HG02840 (cell line): ENCODE measurements around the gene PCNX1.
"Not testable (repeated sequence)": the region's sequence is repeated elsewhere in the genome, so short reads cannot be mapped to it uniquely, and the experiment has no call there.

Experiments
- ATAC-seq: cut with Tn5 transposase; IDR thresholded peaks from one replicate; pipeline ENCODE4 v1.9.1; 2021; ENCODE audit warnings: mild to moderate bottlenecking, moderate library complexity, moderate number of reproducible peaks; ENCODE audit not compliant: unreplicated experiment, low FRiP score

Gene PCNX1

DNA sequence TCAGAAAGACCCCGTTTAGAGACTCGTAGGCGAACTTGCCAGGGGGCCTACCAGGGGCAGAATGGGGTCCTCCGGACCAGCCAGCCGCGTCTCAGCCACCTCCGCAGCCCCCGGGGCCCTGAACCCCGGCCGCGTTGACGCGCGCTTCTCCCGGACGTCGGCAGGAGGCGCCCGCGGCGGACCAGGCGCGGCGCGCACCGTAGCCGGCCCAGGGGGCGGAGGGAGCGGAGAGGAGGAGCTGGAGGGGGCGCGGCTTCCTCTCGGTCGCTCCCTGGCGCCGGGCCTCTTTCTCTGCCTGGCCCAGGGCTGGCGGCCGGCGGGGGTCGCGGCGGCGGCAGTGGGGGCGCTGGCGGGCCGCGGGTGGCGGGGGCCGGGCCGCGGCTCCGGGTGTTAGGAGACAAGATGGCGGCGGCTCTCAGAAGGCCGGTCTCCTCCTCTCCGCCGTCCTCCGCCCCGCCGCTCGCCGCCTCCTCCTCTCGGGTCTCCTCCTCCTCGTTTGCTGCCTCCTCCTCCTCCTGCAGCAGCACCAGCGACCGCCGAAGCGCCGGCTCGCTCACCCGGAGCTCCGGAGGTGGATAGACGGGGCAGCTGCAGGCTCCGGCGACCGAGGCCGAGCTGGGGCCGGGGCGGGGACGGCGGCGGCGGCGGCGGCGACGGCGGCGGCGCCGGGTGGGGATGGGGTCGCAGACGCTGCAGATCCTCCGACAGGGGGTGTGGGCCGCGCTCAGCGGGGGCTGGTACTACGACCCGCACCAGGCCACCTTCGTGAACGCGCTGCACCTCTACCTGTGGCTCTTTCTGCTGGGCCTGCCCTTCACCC, at the start of gene PCNX1:
Gene PCNX1, plus strand, starts transcription at position 284 of the 820 bp plus-strand sequence. Its CDS starts 392 bp downstream, at position 676.
- ATAC-seq = peak; percentile 68

DNA sequence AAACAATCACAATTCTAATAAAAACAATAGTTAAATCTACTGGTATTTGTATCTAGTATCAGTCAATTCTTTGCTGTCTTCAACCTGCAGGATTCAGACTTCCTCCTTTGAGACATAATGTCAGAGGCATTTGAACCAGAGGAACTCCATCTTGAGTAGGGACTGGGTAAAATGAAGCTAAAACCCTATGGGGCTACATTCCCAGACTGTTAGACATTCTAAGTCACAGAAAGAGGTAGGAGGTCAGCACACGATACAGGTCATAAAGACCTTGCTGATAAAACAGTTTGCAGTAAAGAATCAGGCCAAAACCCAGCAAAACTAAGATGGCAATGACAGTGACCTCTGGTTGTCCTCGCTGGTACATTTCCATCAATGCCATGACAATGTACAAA, 49.8 kb upstream of the PCNX1 start:
- no peak for ATAC-seq

DNA sequence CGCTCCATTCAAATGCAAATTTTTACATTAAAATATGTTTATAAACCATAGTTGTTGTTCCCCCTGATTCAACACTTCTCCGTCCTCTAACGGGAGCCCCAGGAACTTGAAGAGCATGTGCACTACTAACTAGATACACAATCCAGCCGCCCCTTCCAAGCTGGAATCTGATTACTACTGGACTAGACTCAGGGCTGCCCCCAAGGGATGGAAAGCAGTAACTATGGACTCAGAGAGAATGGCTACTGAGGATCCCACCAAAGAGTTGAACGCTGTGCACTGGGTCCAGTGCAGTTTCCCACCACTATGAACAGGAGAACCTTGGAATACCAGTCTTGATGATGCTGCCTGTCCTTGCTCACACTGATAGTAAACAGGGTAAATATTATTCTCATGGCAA, 48.6 kb upstream of the PCNX1 start:
- no peak for ATAC-seq

DNA sequence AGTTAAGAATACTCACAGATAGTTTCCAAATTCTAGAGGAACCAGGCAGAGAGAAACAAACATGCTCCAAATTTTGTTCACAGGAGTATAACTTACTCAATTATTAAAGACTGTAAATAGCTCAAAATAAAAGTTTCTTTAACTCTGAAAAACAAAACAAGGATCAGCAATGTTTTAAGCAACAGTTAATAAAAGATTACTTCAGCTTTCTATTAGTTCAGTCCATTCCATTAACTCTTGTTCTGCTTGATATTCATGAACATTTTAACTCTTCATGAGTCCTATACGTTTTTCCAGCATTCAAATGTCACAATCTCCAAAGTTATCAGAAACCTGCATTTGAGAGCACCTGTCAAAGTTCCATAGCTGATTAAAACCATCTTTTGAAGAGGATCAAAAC, 40.3 kb upstream of the PCNX1 start:
- ATAC-seq = not testable (repeated sequence)

DNA sequence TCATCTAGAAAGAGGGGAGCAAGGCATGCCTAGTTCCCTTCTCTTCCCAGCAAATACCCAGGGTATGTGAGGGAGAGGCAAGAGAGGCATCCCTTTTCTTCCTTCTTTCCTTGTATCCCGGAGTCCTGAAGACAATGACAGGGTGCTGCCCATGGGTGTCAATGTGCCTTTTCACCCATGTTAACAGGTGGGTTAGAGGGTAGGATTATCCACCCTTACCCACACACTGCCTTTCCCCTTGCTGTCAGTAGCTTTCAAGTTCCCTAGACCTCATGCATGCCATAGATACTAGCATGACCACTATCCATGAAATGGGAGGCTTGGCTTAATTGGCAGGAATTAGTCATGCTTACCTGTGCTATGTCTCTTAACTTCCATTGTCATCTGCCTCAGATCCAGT, 36.3 kb upstream of the PCNX1 start:
- no peak for ATAC-seq

DNA sequence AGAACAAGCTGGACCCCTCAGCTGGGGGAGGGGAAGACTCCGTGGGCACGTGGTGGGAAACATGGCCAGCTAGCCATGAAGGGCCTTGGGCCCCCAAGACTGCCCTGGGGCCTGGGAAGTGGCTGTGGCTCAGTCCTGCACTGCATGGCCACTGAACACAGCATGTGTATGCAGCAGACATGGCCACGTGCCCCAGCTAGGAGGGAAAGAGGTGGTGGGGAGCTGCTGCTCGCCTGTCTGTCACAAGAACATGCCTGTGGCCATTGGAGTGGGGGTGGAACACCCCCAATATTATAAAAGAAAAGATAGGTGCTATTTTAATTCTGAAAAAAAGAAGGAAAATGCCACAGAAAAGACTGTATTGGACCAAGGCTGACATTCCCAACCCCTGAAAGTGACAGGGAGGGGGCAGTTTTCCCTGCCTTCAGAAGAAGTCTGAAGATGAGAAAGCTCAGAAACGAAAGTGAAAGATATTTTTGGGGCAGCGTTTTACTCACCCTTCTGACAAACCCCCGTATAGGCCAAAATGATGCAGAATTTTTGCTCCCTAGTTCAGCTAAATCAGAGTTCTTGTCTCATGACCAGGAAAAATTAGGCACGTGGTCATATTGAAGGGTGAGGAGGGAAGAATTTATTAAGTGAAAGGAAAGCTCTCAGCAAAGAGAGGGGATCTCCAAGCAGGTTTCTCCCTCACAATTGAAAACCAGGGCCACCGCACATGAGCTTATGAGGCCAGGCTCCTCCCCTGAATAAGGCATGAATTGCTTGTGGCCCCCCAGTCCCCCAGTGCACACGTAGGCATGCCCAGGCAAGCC, 35.2 kb upstream of the PCNX1 start:
- no peak for ATAC-seq

DNA sequence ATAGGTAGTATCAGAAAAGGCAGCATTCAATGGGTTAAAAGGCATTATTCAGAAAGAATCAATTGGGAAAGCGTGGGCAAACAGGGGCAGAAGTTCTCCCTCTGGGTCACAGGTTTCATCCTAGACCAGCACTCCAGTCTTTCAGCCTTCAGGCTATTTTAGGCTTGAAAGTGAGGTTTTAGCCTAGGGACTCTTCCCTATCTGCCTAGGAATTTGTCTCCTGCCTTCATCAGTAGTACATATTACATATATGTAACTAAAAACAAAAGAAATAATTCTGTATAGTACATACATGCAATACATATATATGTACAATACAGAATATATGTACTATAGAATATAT, 34.6 kb upstream of the PCNX1 start:
- no peak for ATAC-seq

DNA sequence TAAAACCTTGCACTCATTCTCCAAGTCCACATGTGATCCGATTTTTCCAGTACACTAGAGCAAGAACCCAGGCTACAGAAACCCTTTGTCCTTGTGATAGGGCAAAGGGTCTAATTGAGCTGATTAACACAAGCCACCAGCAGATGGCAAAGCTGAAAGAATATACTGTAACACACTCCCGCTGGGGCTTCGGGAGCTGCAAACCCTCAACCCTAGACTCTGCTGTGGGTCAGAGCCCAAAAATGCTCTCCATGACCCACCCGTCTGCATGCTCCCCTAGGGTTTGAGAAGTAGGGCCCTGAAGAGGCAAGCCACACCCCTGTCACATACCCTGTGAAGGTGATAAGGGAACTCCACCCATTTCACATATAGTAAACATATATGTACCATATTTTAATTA, 33.6 kb upstream of the PCNX1 start:
- ATAC-seq = no peak

GRCh38 chr14:70875811-70876460, 31.3 kb upstream of the PCNX1 start:
- ATAC-seq = not testable (repeated sequence)

DNA sequence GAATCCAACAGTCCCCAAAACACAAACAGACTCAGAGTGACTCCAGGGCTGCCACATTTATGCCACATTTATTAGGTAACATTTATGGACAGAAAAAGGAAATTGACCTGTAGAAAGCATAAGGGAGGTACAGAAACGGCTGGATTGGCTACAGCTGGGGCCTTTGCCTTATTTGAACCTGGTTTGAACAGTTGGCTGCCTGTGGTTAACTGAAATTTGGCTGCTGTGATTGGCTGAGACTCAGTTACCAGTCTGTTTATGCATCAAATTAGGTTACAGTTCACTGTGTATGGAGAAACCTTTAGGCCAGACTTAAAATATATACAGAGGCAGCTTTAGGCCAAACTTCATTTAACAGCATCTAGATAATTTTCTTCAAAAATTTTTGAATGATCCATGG, 27.8 kb upstream of the PCNX1 start:
- ATAC-seq = no peak

GRCh38 chr14:70880888-70881287, 26.4 kb upstream of the PCNX1 start:
- ATAC-seq = not testable (repeated sequence)

GRCh38 chr14:70881549-70882177, 25.6 kb upstream of the PCNX1 start:
- peak; percentile 44 for ATAC-seq

DNA sequence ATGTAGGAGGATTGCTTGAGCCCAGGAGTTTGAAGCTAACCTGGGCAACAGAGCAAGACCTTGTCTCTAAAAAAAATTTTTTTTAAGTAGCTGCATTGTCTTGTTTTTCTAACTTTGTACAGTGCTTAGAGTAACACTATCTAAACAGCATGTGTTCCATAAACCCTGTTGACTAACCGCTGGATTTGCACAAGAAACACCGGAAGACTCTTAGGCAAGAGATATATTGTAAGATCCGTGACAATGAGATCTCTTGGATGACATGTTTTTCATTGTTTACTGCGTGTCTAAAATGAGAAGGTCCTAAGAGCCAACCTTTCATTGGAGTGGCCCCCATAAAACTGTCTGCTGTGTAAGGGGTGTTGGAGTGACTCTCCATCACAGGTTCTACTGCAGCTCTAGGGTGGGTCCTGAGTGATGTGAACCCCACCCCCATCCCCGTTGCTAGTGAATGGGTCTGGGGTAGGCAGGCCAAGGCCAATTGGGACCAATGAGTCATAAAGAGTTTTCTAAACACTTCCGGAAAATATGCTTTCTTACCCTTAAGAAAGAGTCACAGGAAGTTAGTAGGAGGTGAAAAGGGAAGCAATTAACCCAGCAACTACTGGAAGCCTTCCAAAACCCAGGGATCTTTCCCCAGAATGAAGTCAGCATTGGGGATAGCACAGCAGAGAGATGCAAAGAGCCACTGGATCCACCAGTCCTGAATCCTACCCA, 24.3 kb upstream of the PCNX1 start:
- ATAC-seq = no peak

DNA sequence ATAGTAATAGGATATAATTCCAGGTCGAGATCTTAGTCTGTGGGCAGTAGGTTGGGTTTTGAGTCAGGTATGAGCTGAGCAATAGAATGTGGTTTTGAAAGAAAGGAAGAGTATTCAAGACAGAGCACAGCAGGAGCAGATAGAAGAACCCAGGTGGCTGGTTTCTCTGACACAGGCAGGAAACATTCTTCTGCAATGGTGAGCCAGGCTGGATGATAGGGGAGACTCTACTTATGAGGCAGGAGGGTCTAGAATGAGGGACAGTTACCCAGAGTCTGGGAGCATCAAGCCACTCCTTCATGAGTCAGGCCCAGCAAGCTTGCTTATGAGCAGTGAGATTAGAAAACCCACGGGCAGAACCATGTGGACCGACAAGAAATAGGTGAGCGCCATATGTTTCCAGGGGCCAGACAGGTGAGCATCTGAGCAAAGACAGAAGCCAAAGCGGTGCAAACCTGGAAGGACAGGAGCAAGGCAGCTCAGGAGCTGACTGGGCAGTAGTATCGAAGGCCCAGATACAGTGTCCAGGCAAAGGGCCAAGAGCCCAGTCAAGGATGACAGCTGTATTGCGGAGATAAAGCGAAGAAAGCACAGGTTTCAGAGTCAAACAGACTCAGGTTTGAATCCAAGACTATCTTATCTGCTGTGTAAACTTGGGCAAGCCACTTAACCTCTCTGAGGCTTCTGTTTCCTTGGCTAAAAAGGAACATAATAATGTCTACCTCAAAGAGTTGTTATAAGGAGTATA, 22.5 kb upstream of the PCNX1 start:
- ATAC-seq = no peak

DNA sequence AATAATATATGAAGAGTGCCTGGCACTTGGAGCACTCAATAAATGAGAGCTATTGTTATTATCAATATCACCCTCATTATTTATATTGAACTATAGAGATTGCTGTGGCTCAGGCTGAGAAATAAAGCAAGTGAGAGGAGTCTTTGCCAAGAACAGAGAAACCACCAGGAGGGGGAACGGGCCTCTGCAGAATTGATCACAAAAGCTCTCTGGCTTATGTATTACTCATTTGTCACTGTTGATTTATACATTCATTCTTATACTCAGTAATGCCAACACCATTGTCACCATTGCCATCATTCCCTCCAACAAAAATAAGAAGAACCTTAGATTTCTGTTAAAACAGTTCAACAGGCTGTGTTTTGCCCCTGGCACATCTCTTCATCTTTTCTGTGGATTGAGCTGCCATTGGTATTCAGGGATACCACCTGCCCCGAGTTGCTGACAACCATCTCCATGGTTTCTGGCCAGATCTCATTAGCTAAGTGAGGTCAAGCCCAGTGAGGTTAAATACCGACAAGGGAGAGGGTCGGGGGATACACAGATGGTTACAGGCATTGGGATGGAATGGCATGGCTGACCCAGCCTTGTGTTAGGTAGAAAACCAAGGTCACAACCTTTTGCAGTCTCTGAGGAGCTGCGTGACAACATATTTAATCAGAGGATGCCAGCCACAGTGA, 21.8 kb upstream of the PCNX1 start:
- ATAC-seq = no peak

DNA sequence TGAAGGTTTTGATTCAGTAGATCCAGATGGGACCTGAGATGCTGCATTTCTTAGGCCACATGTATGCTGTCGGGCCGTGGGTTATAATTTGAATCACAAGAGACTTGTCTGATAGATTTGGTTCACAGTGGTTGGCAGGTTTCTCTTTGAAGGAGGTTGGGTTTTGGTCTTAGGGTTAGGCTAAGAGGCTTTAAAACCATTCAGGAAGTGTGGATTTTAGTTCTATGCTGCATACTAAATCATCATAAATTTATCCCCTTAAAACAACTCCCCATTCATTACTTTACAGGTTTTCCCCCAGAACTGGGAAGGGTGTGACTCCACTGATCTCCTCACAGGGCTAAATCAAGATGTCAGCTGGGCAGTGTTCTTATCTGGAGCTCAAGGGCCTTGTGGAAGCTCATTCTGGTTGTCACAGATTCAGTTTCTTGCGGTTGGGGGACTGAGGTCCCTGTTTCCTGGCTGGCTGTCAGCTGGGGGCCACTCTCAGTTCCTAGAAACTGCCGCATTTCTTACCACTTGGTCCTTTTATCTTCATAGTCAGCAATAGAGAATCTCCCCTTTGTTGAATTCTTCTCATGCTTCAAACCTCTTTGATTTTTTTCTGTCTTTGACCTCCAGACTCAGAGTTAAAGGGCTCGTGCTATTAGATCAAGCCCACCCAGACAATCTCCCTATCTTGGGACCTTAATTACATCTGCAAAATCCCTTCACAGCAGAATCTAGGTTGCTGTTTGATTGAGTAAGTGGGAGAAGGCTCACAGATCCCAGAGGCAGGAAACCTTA, 20.6 kb upstream of the PCNX1 start:
- peak; percentile 39 for ATAC-seq

GRCh38 chr14:70887207-70887681, 20.0 kb upstream of the PCNX1 start:
- ATAC-seq = no peak
